ENCODE data around the gene NES. TPM values are rescaled to one million over a fixed set of nuclear protein-coding genes. Genes with fewer than 3 reads are reported as not detected.

Gene NES
- total RNA-seq, 2 donors from 2014 or later, result not detected

DNA sequence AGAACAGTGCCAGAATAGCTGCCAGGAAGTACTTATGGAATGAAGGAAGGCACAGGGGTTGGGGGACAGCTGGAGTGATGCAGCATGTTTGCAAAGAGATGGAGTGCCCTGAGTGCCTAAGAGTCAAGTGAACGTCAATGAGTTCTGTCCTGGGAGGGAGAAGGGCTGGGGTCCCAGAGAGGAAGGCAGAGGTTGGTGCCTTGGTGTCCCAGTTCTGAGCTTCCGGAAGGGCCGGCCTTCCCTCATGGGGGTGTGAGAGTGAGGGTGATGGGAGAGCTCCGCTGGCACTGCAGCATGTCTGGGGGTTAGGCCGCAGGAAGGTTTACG lies 17.6 kb downstream of the NES start:
- Mint-ChIP-seq H3K27ac (peak overlapping the region; percentile 96 to 98), H3K4me1 (ENCODE audit: low read depth in 2 of 2) (peaks cover 56 to 62% of the 10 kb centered on the region in 2 donors), H3K9me3 (no peaks in the 10 kb centered on the region), H3K4me3 (peak overlapping the region; percentile 84), H3K27me3 (peaks cover 12 to 15% of the 10 kb centered on the region in 2 donors), H3K36me3 (no peaks in the 10 kb centered on the region)
- ATAC-seq (no peak), DNase-seq (ENCODE audit: low spot score) (no peak)

DNA sequence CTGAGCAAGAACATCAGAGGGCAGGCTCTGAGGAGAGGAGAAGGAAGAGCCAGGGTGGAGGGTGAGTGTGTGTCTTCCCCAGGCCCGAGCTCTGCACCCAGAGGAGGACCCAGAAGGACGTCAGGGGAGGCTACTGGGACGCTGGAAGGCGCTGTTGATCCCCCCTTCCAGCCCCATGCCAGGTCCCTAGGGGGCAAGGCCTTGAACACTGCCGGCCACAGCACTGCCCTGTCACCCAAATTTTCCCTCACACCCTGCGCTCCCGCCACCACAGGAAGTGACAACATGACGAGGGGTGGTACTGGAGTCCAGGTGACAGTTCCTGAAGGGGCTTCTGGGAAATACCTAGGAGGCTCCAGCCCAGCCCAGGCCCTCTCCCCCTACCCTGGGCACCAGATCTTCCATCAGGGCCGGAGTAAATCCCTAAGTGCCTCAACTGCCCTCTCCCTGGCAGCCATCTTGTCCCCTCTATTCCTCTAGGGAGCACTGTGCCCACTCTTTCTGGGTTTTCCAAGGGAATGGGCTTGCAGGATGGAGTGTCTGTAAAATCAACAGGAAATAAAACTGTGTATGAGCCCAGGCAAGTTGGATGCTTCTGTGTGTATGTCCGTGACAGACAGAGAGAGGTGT lies 18.1 kb downstream of the NES start:
- Mint-ChIP-seq H3K4me3 (peak overlapping the region; percentile 84), H3K4me1 (ENCODE audit: low read depth in 2 of 2) (peaks cover 56 to 62% of the 10 kb centered on the region in 2 donors), H3K36me3 (no peaks in the 10 kb centered on the region), H3K27ac (peak overlapping the region; percentile 96 to 98), H3K27me3 (peaks cover 18 to 19% of the 10 kb centered on the region in 2 donors), H3K9me3 (no peaks in the 10 kb centered on the region)
- ATAC-seq, result no peak
- no peak for DNase-seq (ENCODE audit: low spot score)

DNA sequence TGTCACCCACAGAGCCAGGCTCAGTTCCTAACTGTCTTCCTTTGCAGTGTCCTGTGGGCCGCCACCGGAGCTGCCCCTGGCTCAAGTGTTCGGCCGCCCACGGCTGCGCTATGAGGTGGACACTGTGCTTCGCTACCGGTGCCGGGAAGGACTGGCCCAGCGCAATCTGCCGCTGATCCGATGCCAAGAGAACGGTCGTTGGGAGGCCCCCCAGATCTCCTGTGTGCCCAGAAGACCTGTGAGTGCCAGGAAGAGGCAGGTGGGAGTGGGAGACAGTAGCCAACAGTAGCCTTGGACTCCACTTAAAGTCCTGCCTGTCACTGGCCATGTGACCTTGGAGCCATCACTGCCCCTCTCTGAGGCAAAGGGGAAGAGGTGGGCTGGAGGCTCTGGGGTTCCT lies 18.7 kb downstream of the NES start:
- Mint-ChIP-seq H3K27me3 (peaks cover 24 to 25% of the 10 kb centered on the region in 2 donors), H3K36me3 (no peaks in the 10 kb centered on the region), H3K4me3 (peak overlapping the region; percentile 84), H3K27ac (peak overlapping the region; percentile 96 to 98), H3K4me1 (ENCODE audit: low read depth in 2 of 2) (peaks cover 56 to 62% of the 10 kb centered on the region in 2 donors), H3K9me3 (no peaks in the 10 kb centered on the region)
- ATAC-seq (no peak), DNase-seq (ENCODE audit: low spot score) (no peak)

DNA sequence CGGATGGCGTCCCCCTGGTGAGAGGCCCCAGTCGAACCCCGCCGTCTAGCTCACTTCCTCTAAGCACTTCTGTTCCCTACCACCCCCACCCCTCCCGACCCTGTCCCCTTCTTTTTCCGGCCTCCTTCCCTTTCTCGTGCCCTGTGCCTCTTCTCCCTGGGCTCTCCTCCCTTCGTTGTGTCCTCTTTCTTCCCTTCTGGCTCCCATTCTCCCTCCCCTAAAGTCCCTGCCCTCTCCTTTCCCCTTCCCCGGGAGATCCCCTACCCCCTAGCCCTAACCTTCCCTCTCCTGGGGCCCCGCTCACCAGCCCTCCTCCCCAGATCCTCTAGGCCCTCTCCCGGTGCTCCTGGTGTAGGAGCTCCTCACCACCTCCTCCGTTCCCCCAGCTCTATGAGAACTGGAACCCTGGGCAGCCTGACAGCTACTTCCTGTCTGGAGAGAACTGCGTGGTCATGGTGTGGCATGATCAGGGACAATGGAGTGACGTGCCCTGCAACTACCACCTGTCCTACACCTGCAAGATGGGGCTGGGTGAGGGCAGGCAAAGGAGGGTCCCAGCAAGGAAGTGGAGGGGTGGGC lies 19.4 kb downstream of the NES start:
- H3K36me3 Mint-ChIP-seq, result no peaks in the 10 kb centered on the region
- no peaks in the 10 kb centered on the region for H3K9me3 Mint-ChIP-seq
- no peak for ATAC-seq
- H3K4me1 Mint-ChIP-seq (ENCODE audit: low read depth in 2 of 2), result peaks cover 56 to 60% of the 10 kb centered on the region in 2 donors
- H3K27me3 Mint-ChIP-seq, result peaks cover 30 to 31% of the 10 kb centered on the region in 2 donors
- peak overlapping the region; percentile 96 to 98 for H3K27ac Mint-ChIP-seq
- DNase-seq (ENCODE audit: low spot score), result no peak
- H3K4me3 Mint-ChIP-seq, result peak overlapping the region; percentile 84

DNA sequence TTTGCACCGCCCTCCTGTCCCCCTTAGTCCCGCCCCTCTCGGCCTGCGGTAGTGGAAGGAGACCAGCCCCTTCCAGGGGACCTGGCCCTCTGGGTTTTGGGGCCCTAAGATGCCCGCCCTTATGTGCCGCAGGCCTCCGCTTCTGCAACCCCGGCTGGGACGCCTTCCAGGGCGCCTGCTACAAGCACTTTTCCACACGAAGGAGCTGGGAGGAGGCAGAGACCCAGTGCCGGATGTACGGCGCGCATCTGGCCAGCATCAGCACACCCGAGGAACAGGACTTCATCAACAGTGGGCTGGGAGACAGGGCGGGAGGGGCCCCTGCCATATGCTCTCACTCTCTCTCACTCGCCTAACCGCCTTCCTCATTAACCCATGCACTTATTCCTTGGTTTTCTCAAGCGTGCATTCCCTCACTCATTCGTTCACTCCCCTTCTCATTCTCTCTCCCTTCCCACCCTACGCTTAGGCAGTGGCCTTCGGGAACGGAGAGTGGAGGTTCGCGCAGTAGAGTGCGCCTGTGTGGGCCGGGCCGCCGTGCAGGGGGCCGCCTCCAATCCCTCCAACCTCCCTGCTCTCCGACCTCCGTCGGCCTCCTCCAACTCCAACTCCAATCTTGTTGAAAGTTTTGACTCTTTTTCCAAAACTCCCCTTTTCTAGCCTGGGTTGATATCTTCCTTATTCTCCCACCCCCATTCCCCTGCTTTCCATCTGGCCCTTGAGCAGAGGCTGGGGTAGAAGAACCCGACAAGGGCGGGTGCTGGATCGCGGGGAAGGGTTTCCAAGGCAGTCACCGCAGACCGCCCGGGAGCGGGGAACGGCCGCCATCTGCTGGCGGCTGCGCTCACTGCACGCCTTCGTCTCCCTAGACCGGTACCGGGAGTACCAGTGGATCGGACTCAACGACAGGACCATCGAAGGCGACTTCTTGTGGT lies 20.1 kb downstream of the NES start:
- ATAC-seq, result no peak
- Mint-ChIP-seq H3K4me1 (ENCODE audit: low read depth in 2 of 2) (peaks cover 52 to 56% of the 10 kb centered on the region in 2 donors), H3K27me3 (peaks cover 35 to 38% of the 10 kb centered on the region in 2 donors), H3K9me3 (no peaks in the 10 kb centered on the region), H3K4me3 (peak overlapping the region; percentile 84), H3K27ac (peak overlapping the region; percentile 96 to 98), H3K36me3 (no peaks in the 10 kb centered on the region)
- DNase-seq (ENCODE audit: low spot score), result peak; percentile 82

DNA sequence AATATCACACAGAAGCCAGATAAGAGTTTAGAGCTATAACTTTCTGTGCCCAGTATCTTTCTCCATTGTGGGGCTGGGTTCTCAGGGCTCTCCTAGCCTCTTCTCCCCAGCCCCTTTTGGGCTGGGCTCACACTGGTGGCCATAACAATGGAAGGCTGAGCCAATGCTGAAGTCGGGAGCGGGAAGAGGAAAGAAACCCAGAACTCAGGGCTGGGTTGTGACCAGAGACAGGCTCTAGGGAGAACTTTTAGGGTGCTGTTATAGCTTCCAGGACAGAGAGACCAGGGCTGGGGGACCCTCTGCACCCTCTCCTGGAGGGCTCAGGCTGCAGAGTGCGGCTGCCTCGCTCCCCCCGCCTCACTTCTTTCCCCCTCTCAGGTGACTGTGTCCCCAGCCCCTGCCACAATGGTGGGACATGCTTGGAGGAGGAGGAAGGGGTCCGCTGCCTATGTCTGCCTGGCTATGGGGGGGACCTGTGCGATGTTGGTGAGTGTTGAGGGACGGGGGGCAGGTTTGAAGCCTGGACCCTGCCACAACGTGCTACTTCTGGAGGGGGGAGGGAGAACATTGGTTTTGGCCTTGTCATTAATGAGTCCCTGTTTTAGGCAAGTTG lies 21.2 kb downstream of the NES start:
- ATAC-seq, result no peak
- H3K4me3 Mint-ChIP-seq, result no peak overlapping the region
- H3K36me3 Mint-ChIP-seq, result no peaks in the 10 kb centered on the region
- H3K27me3 Mint-ChIP-seq, result peaks cover 38 to 45% of the 10 kb centered on the region in 2 donors
- no peak overlapping the region for H3K27ac Mint-ChIP-seq
- no peaks in the 10 kb centered on the region for H3K9me3 Mint-ChIP-seq
- DNase-seq (ENCODE audit: low spot score), result no peak
- H3K4me1 Mint-ChIP-seq (ENCODE audit: low read depth in 2 of 2), result peaks cover 44 to 48% of the 10 kb centered on the region in 2 donors

DNA sequence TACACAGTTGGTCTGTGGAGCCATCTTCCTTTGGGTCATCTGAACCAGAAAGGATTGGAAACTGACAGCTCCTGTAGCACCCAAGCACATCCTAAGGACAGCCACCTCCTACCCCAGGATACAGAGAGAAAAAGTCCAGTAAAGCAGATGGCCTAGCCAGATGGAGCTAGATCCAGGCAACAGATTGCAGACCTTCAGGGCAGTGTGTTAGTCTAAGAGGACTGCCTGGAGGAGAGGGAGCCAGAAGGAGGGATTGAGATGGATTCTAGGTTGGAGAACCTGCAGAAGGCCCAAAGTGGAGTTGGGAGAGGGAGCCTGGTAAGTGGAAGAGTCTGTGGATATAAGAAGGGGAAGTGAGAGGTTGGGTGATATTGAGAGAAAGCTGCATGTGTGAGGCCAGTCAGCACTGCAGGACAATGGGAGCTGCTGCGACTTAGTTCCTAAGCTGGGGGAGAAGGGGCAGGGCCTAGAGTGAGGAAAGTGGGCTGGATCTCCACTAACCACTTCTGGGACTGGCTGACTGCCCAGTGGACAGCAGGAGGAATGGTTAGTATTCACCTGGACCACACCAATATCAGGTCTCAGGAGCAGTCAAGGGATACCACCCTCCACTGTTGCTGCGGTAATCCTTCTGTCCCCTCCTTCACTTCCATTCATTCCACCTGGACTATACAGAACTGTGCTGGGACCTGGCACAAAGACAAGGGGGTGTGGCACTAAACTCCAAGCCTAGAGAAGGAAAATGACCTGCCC lies 21.9 kb downstream of the NES start:
- H3K36me3 Mint-ChIP-seq, result no peaks in the 10 kb centered on the region
- peaks cover 41 to 49% of the 10 kb centered on the region in 2 donors for H3K27me3 Mint-ChIP-seq
- peaks cover 38 to 42% of the 10 kb centered on the region in 2 donors for H3K4me1 Mint-ChIP-seq (ENCODE audit: low read depth in 2 of 2)
- H3K27ac Mint-ChIP-seq, result no peak overlapping the region
- no peak overlapping the region for H3K4me3 Mint-ChIP-seq
- DNase-seq (ENCODE audit: low spot score), result no peak
- ATAC-seq, result no peak
- no peaks in the 10 kb centered on the region for H3K9me3 Mint-ChIP-seq

DNA sequence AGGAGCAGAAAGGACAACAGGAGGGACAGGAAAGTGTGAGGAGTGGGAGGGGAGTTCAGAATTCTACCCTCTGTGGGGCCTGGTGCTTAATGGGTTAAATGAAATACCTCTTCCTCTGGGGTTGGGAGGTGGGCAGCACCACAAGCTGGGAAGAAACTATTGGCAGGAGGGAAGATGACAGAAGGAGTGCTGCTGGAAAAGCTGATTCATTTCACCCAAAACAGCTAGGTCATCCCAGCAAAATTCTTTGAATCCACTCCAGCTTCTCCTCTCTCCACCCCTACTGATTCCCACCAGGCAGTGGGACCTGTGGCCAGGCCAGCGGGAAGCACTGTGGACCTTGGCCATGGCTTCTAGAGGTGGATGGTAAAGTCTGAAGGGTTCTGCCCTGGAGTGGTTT lies 22.5 kb downstream of the NES start:
- peaks cover 31 to 35% of the 10 kb centered on the region in 2 donors for H3K4me1 Mint-ChIP-seq (ENCODE audit: low read depth in 2 of 2)
- no peaks in the 10 kb centered on the region for H3K36me3 Mint-ChIP-seq

DNA sequence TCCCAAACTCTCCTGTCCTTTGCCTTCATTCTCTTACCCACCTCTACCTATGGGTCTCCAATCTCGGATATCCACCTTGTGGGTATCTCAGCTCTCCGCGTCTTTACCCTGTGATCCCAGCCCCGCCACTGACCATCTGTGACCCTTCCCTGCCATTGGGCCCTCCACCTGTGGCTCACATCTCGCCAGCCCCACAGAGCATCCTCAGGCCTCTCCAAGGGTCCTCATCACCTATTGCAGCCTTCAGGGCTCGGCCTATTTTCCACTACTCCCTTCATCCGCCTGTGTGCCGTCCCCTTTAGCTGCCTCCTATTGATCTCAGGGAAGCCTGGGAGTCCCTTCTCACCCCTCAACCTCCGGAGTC lies 24.2 kb downstream of the NES start:
- Mint-ChIP-seq H3K27me3 (peaks cover 49 to 56% of the 10 kb centered on the region in 2 donors), H3K9me3 (no peaks in the 10 kb centered on the region), H3K4me3 (no peak overlapping the region), H3K4me1 (ENCODE audit: low read depth in 2 of 2) (peaks cover 14 to 20% of the 10 kb centered on the region in 2 donors), H3K27ac (no peak overlapping the region), H3K36me3 (no peaks in the 10 kb centered on the region)
- no peak for ATAC-seq
- no peak for DNase-seq (ENCODE audit: low spot score)

More for the DNA sequence above, 22.5 kb downstream of the NES start:
- no peak for DNase-seq (ENCODE audit: low spot score)
- peaks cover 41 to 49% of the 10 kb centered on the region in 2 donors for H3K27me3 Mint-ChIP-seq
- no peak overlapping the region for H3K27ac Mint-ChIP-seq
- no peak for ATAC-seq
- no peaks in the 10 kb centered on the region for H3K9me3 Mint-ChIP-seq
- H3K4me3 Mint-ChIP-seq, result no peak overlapping the region

DNA sequence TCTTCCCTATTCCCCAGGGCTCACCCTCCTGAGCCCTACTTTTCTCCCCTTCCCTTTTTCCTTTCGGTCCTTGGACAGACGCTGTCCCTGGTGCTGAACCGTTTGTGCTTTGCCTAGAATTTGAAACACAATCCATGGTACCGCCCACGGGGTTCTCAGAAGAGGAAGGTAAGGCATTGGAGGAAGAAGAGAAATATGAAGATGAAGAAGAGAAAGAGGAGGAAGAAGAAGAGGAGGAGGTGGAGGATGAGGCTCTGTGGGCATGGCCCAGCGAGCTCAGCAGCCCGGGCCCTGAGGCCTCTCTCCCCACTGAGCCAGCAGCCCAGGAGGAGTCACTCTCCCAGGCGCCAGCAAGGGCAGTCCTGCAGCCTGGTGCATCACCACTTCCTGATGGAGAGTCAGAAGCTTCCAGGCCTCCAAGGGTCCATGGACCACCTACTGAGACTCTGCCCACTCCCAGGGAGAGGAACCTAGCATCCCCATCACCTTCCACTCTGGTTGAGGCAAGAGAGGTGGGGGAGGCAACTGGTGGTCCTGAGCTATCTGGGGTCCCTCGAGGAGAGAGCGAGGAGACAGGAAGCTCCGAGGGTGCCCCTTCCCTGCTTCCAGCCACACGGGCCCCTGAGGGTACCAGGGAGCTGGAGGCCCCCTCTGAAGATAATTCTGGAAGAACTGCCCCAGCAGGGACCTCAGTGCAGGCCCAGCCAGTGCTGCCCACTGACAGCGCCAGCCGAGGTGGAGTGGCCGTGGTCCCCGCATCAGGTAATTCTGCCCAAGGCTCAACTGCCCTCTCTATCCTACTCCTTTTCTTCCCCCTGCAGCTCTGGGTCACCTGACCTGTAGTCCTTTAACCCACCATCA lies 24.8 kb downstream of the NES start:
- peaks cover 49 to 58% of the 10 kb centered on the region in 2 donors for H3K27me3 Mint-ChIP-seq
- H3K4me1 Mint-ChIP-seq (ENCODE audit: low read depth in 2 of 2), result peaks cover 8 to 14% of the 10 kb centered on the region in 2 donors
- no peaks in the 10 kb centered on the region for H3K9me3 Mint-ChIP-seq
- no peaks in the 10 kb centered on the region for H3K36me3 Mint-ChIP-seq
- ATAC-seq (no peak), DNase-seq (ENCODE audit: low spot score) (no peak)
- no peak overlapping the region for H3K4me3 Mint-ChIP-seq
- H3K27ac Mint-ChIP-seq, result no peak overlapping the region

DNA sequence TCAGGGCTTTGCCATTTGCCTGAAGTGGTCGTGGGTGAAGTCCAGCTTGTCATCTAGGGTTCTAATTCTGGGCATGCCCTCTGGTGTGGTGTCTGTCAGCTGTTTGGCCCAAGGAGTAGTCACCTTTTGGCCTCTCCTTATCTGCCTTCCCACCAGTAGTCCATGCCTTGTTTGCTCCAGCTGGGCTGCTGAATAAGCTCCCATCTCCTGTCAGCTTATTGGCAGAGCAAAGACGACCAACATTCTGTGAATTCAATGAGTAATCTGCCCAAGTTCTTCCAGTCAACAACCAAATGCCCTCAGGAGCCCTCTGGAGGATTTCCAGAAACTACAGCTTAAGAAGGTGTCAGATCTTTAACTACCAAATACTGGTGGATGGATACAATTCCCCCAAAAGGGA lies 28.3 kb downstream of the NES start:
- no peak overlapping the region for H3K27ac Mint-ChIP-seq
- DNase-seq (ENCODE audit: low spot score) (no peak), ATAC-seq (no peak)
- no peaks in the 10 kb centered on the region for H3K36me3 Mint-ChIP-seq
- H3K27me3 Mint-ChIP-seq, result peaks cover 51 to 60% of the 10 kb centered on the region in 2 donors
- H3K4me3 Mint-ChIP-seq, result no peak overlapping the region
- peaks cover 0 to 4% of the 10 kb centered on the region in 2 donors for H3K4me1 Mint-ChIP-seq (ENCODE audit: low read depth in 2 of 2)
- H3K9me3 Mint-ChIP-seq, result no peaks in the 10 kb centered on the region

DNA sequence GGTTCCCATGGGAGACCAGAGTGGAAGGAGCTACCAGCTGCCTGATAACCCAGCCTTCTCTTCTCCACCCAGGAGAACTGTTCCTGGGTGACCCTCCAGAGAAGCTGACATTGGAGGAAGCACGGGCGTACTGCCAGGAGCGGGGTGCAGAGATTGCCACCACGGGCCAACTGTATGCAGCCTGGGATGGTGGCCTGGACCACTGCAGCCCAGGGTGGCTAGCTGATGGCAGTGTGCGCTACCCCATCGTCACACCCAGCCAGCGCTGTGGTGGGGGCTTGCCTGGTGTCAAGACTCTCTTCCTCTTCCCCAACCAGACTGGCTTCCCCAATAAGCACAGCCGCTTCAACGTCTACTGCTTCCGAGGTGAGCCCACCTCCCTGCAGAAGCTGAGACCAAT lies 28.7 kb downstream of the NES start:
- H3K9me3 Mint-ChIP-seq, result peaks cover 2% of the 10 kb centered on the region
- H3K36me3 Mint-ChIP-seq, result no peaks in the 10 kb centered on the region
- peaks cover 51 to 59% of the 10 kb centered on the region in 2 donors for H3K27me3 Mint-ChIP-seq
- DNase-seq (ENCODE audit: low spot score) (no peak), ATAC-seq (no peak)
- H3K4me1 Mint-ChIP-seq (ENCODE audit: low read depth in 2 of 2), result peaks cover 4 to 8% of the 10 kb centered on the region in 2 donors
- H3K27ac Mint-ChIP-seq, result no peak overlapping the region
- no peak overlapping the region for H3K4me3 Mint-ChIP-seq
